Spleen (tissue), 11 donors: ENCODE results near the gene ESRRB. TPM values are rescaled to one million over a fixed set of nuclear protein-coding genes. Genes with fewer than 3 reads are reported as not detected.
A peak's percentile ranks its signal among the peaks of the same experiment; 100 is the strongest.

Experiments used
- DNase-seq: peaks from one replicate; pipeline ENCODE4 v3.0.0-alpha.2; 2020
- H3K27ac ChIP-seq, 8 donors: fragments of 200-600 bp; sonication (generic) in 7 of 8; 1 replicate in 4 of 8; 2 replicates in 4 of 8; pipeline versions ENCODE4 v1.5.0 to v1.8.0; 2016 to 2021; ENCODE audit warnings: inconsistent platforms in 4 of 8, mild to moderate bottlenecking in 4 of 8, moderate library complexity in 1 of 8
- H3K27me3 ChIP-seq, 7 donors: fragments of 200-600 bp; sonication (generic) in 6 of 7; replicated peaks in 1 of 7; 1 replicate in 4 of 7; 2 replicates in 3 of 7; pipeline versions ENCODE4 v1.5.0 to v1.8.0; 2016 to 2021; ENCODE audit warnings: inconsistent platforms in 3 of 7, mild to moderate bottlenecking in 1 of 7
- H3K36me3 ChIP-seq, 6 donors: fragments of 200-600 bp; sonication (generic) in 5 of 6; 1 replicate in 4 of 6; 2 replicates in 2 of 6; pipeline versions ENCODE4 v1.5.0 to v1.8.0; 2016 to 2021; ENCODE audit warnings: inconsistent platforms in 2 of 6
- H3K4me1 ChIP-seq, 6 donors: fragments of 200-600 bp; sonication (generic) in 5 of 6; 1 replicate in 3 of 6; 2 replicates in 3 of 6; pipeline versions ENCODE4 v1.5.0 to v1.8.0; 2016 to 2021; ENCODE audit warnings: inconsistent platforms in 3 of 6
- H3K4me3 ChIP-seq, 8 donors: fragments of 200-600 bp; sonication (generic) in 7 of 8; 1 replicate in 4 of 8; 2 replicates in 4 of 8; pipeline versions ENCODE4 v1.5.0 to v1.8.0; 2016 to 2021; ENCODE audit warnings: inconsistent platforms in 4 of 8, mild to moderate bottlenecking in 4 of 8, moderate library complexity in 2 of 8
- H3K9me3 ChIP-seq, 8 donors: fragments of 200-600 bp; sonication (generic) in 7 of 8; 1 replicate in 4 of 8; 2 replicates in 4 of 8; pipeline versions ENCODE4 v1.5.0 to v1.8.0; 2016 to 2021; ENCODE audit warnings: inconsistent platforms in 4 of 8
- CTCF ChIP-seq, 11 experiments: fragments of 200-600 bp in 7 of 11; fragments of 450-650 bp in 4 of 11; sonication (generic) in 4 of 11; IDR thresholded peaks in 8 of 11; conservative IDR thresholded peaks in 3 of 11; 1 replicate in 7 of 11; 2 replicates in 4 of 11; pipeline versions ENCODE4 v1.4.0 to v1.8.0; 2016 to 2021; ENCODE audit warnings: antibody characterized with exemption in 11 of 11, inconsistent platforms in 4 of 11, mild to moderate bottlenecking in 1 of 11
- POLR2A ChIP-seq, 3 donors: fragments of 450-650 bp; IDR thresholded peaks; one replicate each; pipeline ENCODE4 v1.5.1; 2017; ENCODE audit warnings: antibody characterized with exemption in 3 of 3, mild to moderate bottlenecking in 1 of 3
- POLR2AphosphoS5 ChIP-seq, 3 donors: sonication (generic); formaldehyde crosslinking; IDR thresholded peaks; one replicate each; pipeline ENCODE4 v1.5.1; 2017; ENCODE audit warnings: antibody characterized with exemption in 3 of 3
- WGBS, 5 donors: extraction: QIAGEN DNeasy Blood & Tissue Kit in 3 of 5; methylation state at CpG; one replicate each; pipeline versions ENCODE4 v1.1.5 to v1.1.7; 2013 to 2018; 5-methylcytosine and 5-hydroxymethylcytosine counted together
- intact Hi-C: fragments of 100-400 bp; cut with DNase I; formaldehyde crosslinking; loops from one replicate; pipeline ENCODE4 v1.15.0; 2023; ENCODE audit warnings: low total_unique reads
- polyA plus RNA-seq, 3 donors: library from polyadenylated mRNA; stranded (reverse); fragments of 200-250 nt; gene quantifications; one replicate each; pipeline ENCODE4 v1.2.1, GENCODE V29; 2013
- total RNA-seq, 7 donors: library from RNA; depleted of rRNA in 3 of 7; stranded (reverse); fragments of >200 nt in 3 of 7; fragmentation: NEBNext Ultra II Directional in 4 of 7; extraction: Animal tissue kit (Norgen Biotek cat#: 25700) in 4 of 7; gene quantifications; one replicate each; pipeline versions ENCODE4 v1.1.0 to v1.2.1, GENCODE V29; 2016 to 2021
- donor health status: healthy with polysubstance abuse.
- donor health status: DM: no; HTN: no; CAD: no; lungs with moderate emphysema.
- donor health status: DM: no; HTN: no; CAD: no.
- donor health status: Bipolar disorder and iron deficiency.
- donor health status: healthy.
- donor health status: DM: no; HTN: no; CAD: no.
- donor health status: DM: yes; HTN: yes; CAD: no.

The ESRRB gene
- total and polyA plus RNA-seq, 10 donors = 0.10 to 1.1 (median 0.72) TPM; not detected in 1

GRCh38 chr14:76472199-76472723, 96.3 kb downstream of the ESRRB start:
- no peaks in the 10 kb centered on the region for H3K9me3 ChIP-seq
- intact Hi-C loops = no loop called here
- no peak for DNase-seq
- H3K27ac ChIP-seq = no peak overlapping the region
- H3K27me3 ChIP-seq = peaks cover 0 to 10% (median 0%) of the 10 kb centered on the region in 7 donors
- no peaks in the 10 kb centered on the region for H3K36me3 ChIP-seq
- H3K4me1 ChIP-seq = peaks cover 0 to 13% (median 8%) of the 10 kb centered on the region in 6 donors
- H3K4me3 ChIP-seq = no peak overlapping the region
- WGBS, 5 donors = 84 to 96% (median 90%) methylated on average over 4 to 5 of the region's 5 CpGs
- no peak for TF ChIP-seq CTCF (IDR thresholded peaks at IDR 0.05 in 8 of 11, conservative IDR thresholded peaks at IDR 0.05 in 3 of 11)
- TF ChIP-seq POLR2A (IDR thresholded peaks at IDR 0.05) = no peak
- no peak for TF ChIP-seq POLR2AphosphoS5 (IDR thresholded peaks at IDR 0.05)

- TF ChIP-seq POLR2A (IDR thresholded peaks at IDR 0.05) = no peak
- TF ChIP-seq CTCF (IDR thresholded peaks at IDR 0.05 in 8 of 11, conservative IDR thresholded peaks at IDR 0.05 in 3 of 11) = no peak
- TF ChIP-seq POLR2AphosphoS5 (IDR thresholded peaks at IDR 0.05) = no peak
- 27 to 46% (median 31%) methylated on average over 17 of the region's 17 CpGs for WGBS, 5 donors
- Histone ChIP-seq H3K4me3 (peak overlapping the region in 2 of 8 donors; percentile 9 to 27), H3K27ac (no peak overlapping the region), H3K36me3 (no peaks in the 10 kb centered on the region), H3K4me1 (peaks cover 0 to 13% (median 8%) of the 10 kb centered on the region in 6 donors), H3K27me3 (peaks cover 0 to 11% (median 0%) of the 10 kb centered on the region in 7 donors), H3K9me3 (no peaks in the 10 kb centered on the region)
- intact Hi-C loops = no loop called here
- no peak for DNase-seq
These were observed 97.7 kb downstream of the ESRRB start for GRCh38 chr14:76473481-76474263.

- DNase-seq = no peak
- H3K4me3 ChIP-seq = no peak overlapping the region
- H3K27me3 ChIP-seq = peaks cover 0 to 5% (median 0%) of the 10 kb centered on the region in 7 donors
- no peaks in the 10 kb centered on the region for H3K9me3 ChIP-seq
- H3K4me1 ChIP-seq = no peaks in the 10 kb centered on the region
- no peak overlapping the region for H3K27ac ChIP-seq
- no peaks in the 10 kb centered on the region for H3K36me3 ChIP-seq
- WGBS, 5 donors = 24 to 39% (median 29%) methylated on average over 1 of the region's 1 CpG
- TF ChIP-seq POLR2AphosphoS5 (IDR thresholded peaks at IDR 0.05) (no peak), CTCF (IDR thresholded peaks at IDR 0.05 in 8 of 11, conservative IDR thresholded peaks at IDR 0.05 in 3 of 11) (no peak), POLR2A (IDR thresholded peaks at IDR 0.05) (no peak)
- intact Hi-C loops = no loop called here
These were observed 104.5 kb downstream of the ESRRB start for GRCh38 chr14:76480426-76480825.

GRCh38 chr14:76484355-76484754, 108.4 kb downstream of the ESRRB start:
- no peaks in the 10 kb centered on the region for H3K27me3 ChIP-seq
- H3K36me3 ChIP-seq = no peaks in the 10 kb centered on the region
- intact Hi-C loops = no loop called here
- TF ChIP-seq POLR2AphosphoS5 (IDR thresholded peaks at IDR 0.05) = no peak
- TF ChIP-seq CTCF (IDR thresholded peaks at IDR 0.05 in 8 of 11, conservative IDR thresholded peaks at IDR 0.05 in 3 of 11) = no peak
- no peak for TF ChIP-seq POLR2A (IDR thresholded peaks at IDR 0.05)
- H3K4me1 ChIP-seq = no peaks in the 10 kb centered on the region
- no peak overlapping the region for H3K27ac ChIP-seq
- no peak overlapping the region for H3K4me3 ChIP-seq
- no peak for DNase-seq
- no peaks in the 10 kb centered on the region for H3K9me3 ChIP-seq
- 43 to 60% (median 50%) methylated on average over 3 to 5 of the region's 5 CpGs for whole genome bisulfite sequencing, 5 donors
